ENCODE results near the gene UTS2B. TPM values are rescaled to one million over a fixed set of nuclear protein-coding genes. Genes with fewer than 3 reads are reported as not detected.

Gene UTS2B
- total and polyA plus RNA-seq, 2 of the 4 experiments (the other 2 are of a cell fraction) = 0.72 to 0.79 TPM

DNA sequence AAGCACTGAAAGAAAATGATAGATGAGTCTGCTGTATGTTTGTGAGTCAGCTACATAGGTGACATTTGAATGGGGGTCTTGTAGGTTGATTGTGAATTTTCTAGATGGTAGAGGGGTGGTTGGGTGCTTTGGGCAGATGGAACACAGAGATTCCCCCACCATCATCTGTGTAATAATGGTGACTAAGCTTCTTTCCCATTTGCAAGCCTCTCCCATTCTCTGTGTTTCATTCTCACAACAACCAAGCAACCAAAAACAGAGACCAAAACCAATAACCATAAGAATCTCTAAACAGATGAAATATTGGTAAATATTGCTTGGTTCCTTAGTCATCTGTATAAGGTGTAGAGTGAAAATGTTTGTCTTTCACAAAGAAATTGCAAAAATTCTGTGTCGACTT lies 17.8 kb upstream of the UTS2B start (continued):
- TF ChIP-seq MAZ (IDR thresholded peaks at IDR 0.05; ENCODE audit: borderline replicate concordance, low read depth, low read length) = no peak
- no peak for TF ChIP-seq FOS (IDR thresholded peaks at IDR 0.05; ENCODE audit: low read depth, low read length)
- no peak for TF ChIP-seq RFX5 (IDR thresholded peaks at IDR 0.05; ENCODE audit: low read depth, low read length)
- no peak for TF ChIP-seq CEBPB (IDR thresholded peaks at IDR 0.05; ENCODE audit: low read depth, low read length)
- TF ChIP-seq, protein P1, sequence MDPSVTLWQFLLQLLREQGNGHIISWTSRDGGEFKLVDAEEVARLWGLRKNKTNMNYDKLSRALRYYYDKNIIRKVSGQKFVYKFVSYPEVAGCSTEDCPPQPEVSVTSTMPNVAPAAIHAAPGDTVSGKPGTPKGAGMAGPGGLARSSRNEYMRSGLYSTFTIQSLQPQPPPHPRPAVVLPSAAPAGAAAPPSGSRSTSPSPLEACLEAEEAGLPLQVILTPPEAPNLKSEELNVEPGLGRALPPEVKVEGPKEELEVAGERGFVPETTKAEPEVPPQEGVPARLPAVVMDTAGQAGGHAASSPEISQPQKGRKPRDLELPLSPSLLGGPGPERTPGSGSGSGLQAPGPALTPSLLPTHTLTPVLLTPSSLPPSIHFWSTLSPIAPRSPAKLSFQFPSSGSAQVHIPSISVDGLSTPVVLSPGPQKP (IDR thresholded peaks at IDR 0.05; ENCODE audit: borderline replicate concordance, low read depth, low read length) = no peak

DNA sequence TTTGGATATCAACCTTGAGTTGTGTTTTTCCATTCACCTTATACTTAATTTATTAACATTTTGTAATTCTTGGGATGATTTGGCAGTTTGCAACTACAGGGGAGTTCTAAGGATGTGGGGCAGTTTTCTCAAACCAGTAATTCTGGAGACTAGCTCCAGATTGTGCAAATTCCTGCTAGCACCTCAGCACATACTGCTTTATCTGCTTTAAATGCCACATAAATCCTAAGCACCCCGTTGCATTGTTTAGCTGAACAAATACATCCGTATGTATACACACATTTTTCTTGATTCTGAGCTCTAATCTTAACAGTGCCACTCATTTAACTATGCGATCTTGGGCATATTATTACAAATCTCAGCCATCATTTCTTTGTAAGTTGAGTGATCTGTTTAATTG lies 16.9 kb upstream of the UTS2B start:
- no peak for ATAC-seq (ENCODE audit: low read depth)
- POLR2A ChIA-PET (ENCODE audit: unreplicated experiment) = no interaction called here

More for the DNA sequence above, 16.9 kb upstream of the UTS2B start:
- dilution Hi-C loops (cut with HindIII; ENCODE audit: low sequenced_read_pairs, unreplicated experiment) = no loop called here
- Histone ChIP-seq H4K5ac (ENCODE audit: low read depth, low read length) (no peak overlapping the region), H2AK9ac (replicated peaks; ENCODE audit: low read depth, low read length, poor library complexity) (no peak overlapping the region), H3K4ac (ENCODE audit: low read depth, low read length) (no peak overlapping the region; the same call in 1 of the 2 replicates), H3K4me2 (ENCODE audit: low read depth, low read length) (peak overlapping the region; percentile 10; the same call in 1 of the 2 replicates), H2AFZ (replicated peaks; ENCODE audit: low read length, poor library complexity) (no peak overlapping the region), H3K56ac (ENCODE audit: extremely low read depth, insufficient read depth, low read length) (no peak overlapping the region), H3K9me3 (ENCODE audit: control insufficient read depth, insufficient read depth, low read length) (no peaks in the 10 kb centered on the region), H4K20me1 (ENCODE audit: insufficient read depth, low read length) (peaks cover 56% of the 10 kb centered on the region; the same call in 1 of the 2 replicates), H3K4me3 (ENCODE audit: insufficient read depth, low read depth, low read length) (no peak overlapping the region), H4K8ac (ENCODE audit: low read depth in 2 of 2, low read length in 2 of 2) (no peak overlapping the region), H3K27me3 (ENCODE audit: control insufficient read depth, insufficient read depth, low read length) (no peaks in the 10 kb centered on the region), H2BK5ac (ENCODE audit: low read depth, low read length, poor library complexity, severe bottlenecking) (peak overlapping the region; percentile 27), H3K14ac (replicated peaks; ENCODE audit: low read depth, low read length) (0 out of 2 replicates have a peak overlapping the region, but pooled peaks have one; percentile 69), H3K18ac (ENCODE audit: low read depth, low read length) (no peak overlapping the region; the same call in 1 of the 2 replicates), H3K9me1 (ENCODE audit: insufficient read depth, low read length) (peaks cover 8% of the 10 kb centered on the region), H3K36me3 (ENCODE audit: control insufficient read depth, insufficient read depth, low read length) (no peaks in the 10 kb centered on the region; the same call in 1 of the 2 replicates), H4K91ac (ENCODE audit: insufficient read depth, low read depth, low read length) (no peak overlapping the region), H3K4me1 (ENCODE audit: control insufficient read depth, insufficient read depth, low read length) (peaks cover 24% of the 10 kb centered on the region), H2BK120ac (ENCODE audit: low read depth, low read length) (no peak overlapping the region), H3K79me1 (ENCODE audit: low read depth in 1 of 2, low read length in 2 of 2) (peaks cover 5 to 46% of the 10 kb centered on the region in 2 experiments; a peak in 3 of 4 replicates), H2AK5ac (ENCODE audit: low read depth, low read length) (no peak overlapping the region), H3K27ac (ENCODE audit: insufficient read depth, low read length) (no peak overlapping the region), H3K9ac (ENCODE audit: low read depth, low read length) (no peak overlapping the region; the same call in 1 of the 2 replicates), H3K23ac (ENCODE audit: low read depth, low read length) (peak overlapping the region; percentile 12; the same call in 1 of the 2 replicates), H2BK20ac (ENCODE audit: low read depth, low read length) (no peak overlapping the region), H2BK15ac (ENCODE audit: low read depth, low read length) (no peak overlapping the region)
- BruUV-seq (replicated peaks) = no TSS peak
- CTCF ChIA-PET = interaction anchor here (0.7 kb wide), 1 partner anchor 105 kb away, joined by 3 read pairs; no protein-coding TSS in a partner anchor
- no CpG with 5 or more reads among the region's 3 CpGs for WGBS, 2 experiments (ENCODE audit: extremely low coverage in 2 of 2, insufficient read length in 1 of 2)
- intact Hi-C loops (cut with micrococcal nuclease) = no loop called here
- in situ Hi-C loops (cut with MboI; ENCODE audit: low sequenced_read_pairs) = loop anchor here (25.0 kb wide), 1 partner anchor 1540 kb away; no protein-coding TSS in a partner anchor
- TF ChIP-seq RFX5 (IDR thresholded peaks at IDR 0.05; ENCODE audit: low read depth, low read length) (no peak), CHD1 (IDR thresholded peaks at IDR 0.05; ENCODE audit: low read depth, low read length) (no peak), RAD21 (IDR thresholded peaks at IDR 0.05; ENCODE audit: low read length) (no peak), BHLHE40 (IDR thresholded peaks at IDR 0.05; ENCODE audit: low read depth, low read length) (no peak), SMC3 (IDR thresholded peaks at IDR 0.05; ENCODE audit: low read depth, low read length) (no peak), MXI1 (IDR thresholded peaks at IDR 0.05; ENCODE audit: borderline replicate concordance, low read depth, low read length) (no peak), FOS (IDR thresholded peaks at IDR 0.05; ENCODE audit: low read depth, low read length) (no peak), MAFK (IDR thresholded peaks at IDR 0.05; ENCODE audit: low read depth, low read length) (no peak), RCOR1 (IDR thresholded peaks at IDR 0.05; ENCODE audit: insufficient replicate concordance, low read length) (no peak)
- TF ChIP-seq, protein P1 (IDR thresholded peaks at IDR 0.05; ENCODE audit: borderline replicate concordance, low read depth, low read length) = no peak
- no peak for DNase-seq

Data from IMR-90 (cell line).